ENCODE measurements around the gene SENP1. TPM values are rescaled to one million over a fixed set of nuclear protein-coding genes. Genes with fewer than 3 reads are reported as not detected.
"Not testable (repeated sequence)": the region's sequence is repeated elsewhere in the genome, so short reads cannot be mapped to it uniquely, and the experiment has no call there.

The SENP1 gene
- polyA plus RNA-seq (ENCODE audit: insufficient read length in 3 of 3): 10 to 100 TPM; 22.1 to 27.4 (median 23.5) TPM
- long read RNA-seq, donor 1, full-length matches to known transcripts: 2 of 15 reads
- long read RNA-seq, donor 1, partial matches to known transcripts: 13 of 15 reads
- long read RNA-seq, donor 1, other reads (novel, unspliced or antisense): 0 of 15 reads
- long read RNA-seq, donor 2, partial matches to known transcripts: 0 of 1 reads
- long read RNA-seq, donor 2, other reads (novel, unspliced or antisense): 0 of 1 reads
- long read RNA-seq, donor 3: 0 reads
- long read RNA-seq, donor 4, partial matches to known transcripts: 0 of 1 reads
- long read RNA-seq, donor 4, other reads (novel, unspliced or antisense): 0 of 1 reads
- long read RNA-seq, donor 5: 0 reads
- long read RNA-seq, donor 6, partial matches to known transcripts: 8 of 9 reads
- long read RNA-seq, donor 6, other reads (novel, unspliced or antisense): 0 of 9 reads
- long read RNA-seq, donor 7, partial matches to known transcripts: 143 of 156 reads
- long read RNA-seq, donor 7, other reads (novel, unspliced or antisense): 12 of 156 reads
- long read RNA-seq, donor 8, full-length matches to known transcripts: 5 of 5 reads
- long read RNA-seq, donor 8, partial matches to known transcripts: 0 of 5 reads
- long read RNA-seq, donor 8, other reads (novel, unspliced or antisense): 0 of 5 reads
- long read RNA-seq, donor 9: 0 reads
- long read RNA-seq, donor 10, full-length matches to known transcripts: 1 of 1 reads
- long read RNA-seq, donor 10, partial matches to known transcripts: 0 of 1 reads
- long read RNA-seq, donor 10, other reads (novel, unspliced or antisense): 0 of 1 reads
- long read RNA-seq, donor 11, partial matches to known transcripts: 54 of 59 reads
- long read RNA-seq, donor 11, other reads (novel, unspliced or antisense): 5 of 59 reads
- long read RNA-seq, donor 12, partial matches to known transcripts: 0 of 1 reads
- long read RNA-seq, donor 12, other reads (novel, unspliced or antisense): 0 of 1 reads
- long read RNA-seq, donor 13: 0 reads
- long read RNA-seq, donor 14, partial matches to known transcripts: 0 of 1 reads
- long read RNA-seq, donor 14, other reads (novel, unspliced or antisense): 0 of 1 reads
- long read RNA-seq, donor 15, partial matches to known transcripts: 0 of 1 reads
- long read RNA-seq, donor 15, other reads (novel, unspliced or antisense): 0 of 1 reads
- long read RNA-seq, donor 16, full-length matches to known transcripts: 1 of 15 reads
- long read RNA-seq, donor 16, partial matches to known transcripts: 14 of 15 reads
- long read RNA-seq, donor 16, other reads (novel, unspliced or antisense): 0 of 15 reads

GRCh38 chr12:48105867-48106680, at the start of gene SENP1:
TSS of gene SENP1 (minus strand) at chr12:48106079. CDS start at chr12:48101472, 4,607 bp downstream.
- peak; percentile 77 to 88 (median 85) for DNase-seq (ENCODE audit: extremely low read depth in 1 of 11, low read depth in 9 of 11, low spot score in 4 of 11)

- no peak for DNase-seq (ENCODE audit: extremely low read depth in 1 of 11, low read depth in 9 of 11, low spot score in 4 of 11)
Observed at GRCh38 chr12:48151103-48151771, 45.4 kb upstream of the SENP1 start.

- no peak for DNase-seq (ENCODE audit: extremely low read depth in 1 of 11, low read depth in 9 of 11, low spot score in 4 of 11)
Observed at GRCh38 chr12:48145981-48146380, 40.1 kb upstream of the SENP1 start.

- DNase-seq (ENCODE audit: extremely low read depth in 1 of 11, low read depth in 9 of 11, low spot score in 4 of 11): no peak
Observed at GRCh38 chr12:48143898-48144297, 38.0 kb upstream of the SENP1 start.

GRCh38 chr12:48142818-48143674, 37.2 kb upstream of the SENP1 start:
- no peak for DNase-seq (ENCODE audit: extremely low read depth in 1 of 11, low read depth in 9 of 11, low spot score in 4 of 11)

GRCh38 chr12:48135027-48135426, 29.1 kb upstream of the SENP1 start:
- no peak for DNase-seq (ENCODE audit: extremely low read depth in 1 of 11, low read depth in 9 of 11, low spot score in 4 of 11)

GRCh38 chr12:48132826-48133225, 26.9 kb upstream of the SENP1 start:
- DNase-seq (ENCODE audit: extremely low read depth in 1 of 11, low read depth in 9 of 11, low spot score in 4 of 11): no peak

- no peak for DNase-seq (ENCODE audit: extremely low read depth in 1 of 11, low read depth in 9 of 11, low spot score in 4 of 11)
Observed at GRCh38 chr12:48131517-48131916, 25.6 kb upstream of the SENP1 start.

- DNase-seq (ENCODE audit: extremely low read depth in 1 of 11, low read depth in 9 of 11, low spot score in 4 of 11): no peak
Observed at GRCh38 chr12:48129376-48129775, 23.5 kb upstream of the SENP1 start.

GRCh38 chr12:48128800-48129199, 22.9 kb upstream of the SENP1 start:
- DNase-seq (ENCODE audit: extremely low read depth in 1 of 11, low read depth in 9 of 11, low spot score in 4 of 11): no peak

GRCh38 chr12:48126953-48127630, 21.2 kb upstream of the SENP1 start:
- DNase-seq (ENCODE audit: extremely low read depth in 1 of 11, low read depth in 9 of 11, low spot score in 4 of 11): no peak

GRCh38 chr12:48125985-48126384, 20.1 kb upstream of the SENP1 start:
- no peak for DNase-seq (ENCODE audit: extremely low read depth in 1 of 11, low read depth in 9 of 11, low spot score in 4 of 11)

- not testable (repeated sequence) for DNase-seq (ENCODE audit: extremely low read depth in 1 of 11, low read depth in 9 of 11, low spot score in 4 of 11)
Observed at GRCh38 chr12:48125542-48125941, 19.7 kb upstream of the SENP1 start.

- DNase-seq (ENCODE audit: extremely low read depth in 1 of 11, low read depth in 9 of 11, low spot score in 4 of 11): no peak
Observed at GRCh38 chr12:48123169-48123568, 17.3 kb upstream of the SENP1 start.

- no peak for DNase-seq (ENCODE audit: extremely low read depth in 1 of 11, low read depth in 9 of 11, low spot score in 4 of 11)
Observed at GRCh38 chr12:48122065-48122834, 16.4 kb upstream of the SENP1 start.

GRCh38 chr12:48121522-48121921, 15.6 kb upstream of the SENP1 start:
- DNase-seq (ENCODE audit: extremely low read depth in 1 of 11, low read depth in 9 of 11, low spot score in 4 of 11): no peak
